Measurements from ENCODE around the gene MAPKAP1.

Gene MAPKAP1

GRCh38 chr9:125522328-125522725 lies 184.7 kb downstream of the MAPKAP1 start:
- TF ChIP-seq REST (IDR thresholded peaks at IDR 0.05; ENCODE audit: insufficient read depth in 1 of 2, low read depth in 2 of 2, low read length in 2 of 2) (no peak), POLR2AphosphoS5 (IDR thresholded peaks at IDR 0.05; ENCODE audit: low read depth, low read length) (no peak), TAF1 (IDR thresholded peaks at IDR 0.05; ENCODE audit: borderline replicate concordance, insufficient read depth, low read length) (no peak), FOXP2 (optimal IDR thresholded peaks at IDR 0.05; ENCODE audit: borderline replicate concordance, extremely low read depth, extremely low read length, insufficient read depth) (no peak), SIN3A (IDR thresholded peaks at IDR 0.05; ENCODE audit: borderline replicate concordance, insufficient read depth, low read length) (no peak)

GRCh38 chr9:125521462-125522327 lies 185.3 kb downstream of the MAPKAP1 start:
- TF ChIP-seq FOXP2 (optimal IDR thresholded peaks at IDR 0.05; ENCODE audit: borderline replicate concordance, extremely low read depth, extremely low read length, insufficient read depth) (no peak), POLR2AphosphoS5 (IDR thresholded peaks at IDR 0.05; ENCODE audit: low read depth, low read length) (no peak), SIN3A (IDR thresholded peaks at IDR 0.05; ENCODE audit: borderline replicate concordance, insufficient read depth, low read length) (no peak), REST (IDR thresholded peaks at IDR 0.05; ENCODE audit: insufficient read depth in 1 of 2, low read depth in 2 of 2, low read length in 2 of 2) (no peak), TAF1 (IDR thresholded peaks at IDR 0.05; ENCODE audit: borderline replicate concordance, insufficient read depth, low read length) (no peak)

GRCh38 chr9:125519734-125520133 lies 187.3 kb downstream of the MAPKAP1 start:
- TF ChIP-seq SIN3A (IDR thresholded peaks at IDR 0.05; ENCODE audit: borderline replicate concordance, insufficient read depth, low read length) (no peak), REST (IDR thresholded peaks at IDR 0.05; ENCODE audit: insufficient read depth in 1 of 2, low read depth in 2 of 2, low read length in 2 of 2) (no peak), POLR2AphosphoS5 (IDR thresholded peaks at IDR 0.05; ENCODE audit: low read depth, low read length) (no peak)

GRCh38 chr9:125517577-125517976 lies 189.4 kb downstream of the MAPKAP1 start:
- TF ChIP-seq REST (IDR thresholded peaks at IDR 0.05; ENCODE audit: insufficient read depth in 1 of 2, low read depth in 2 of 2, low read length in 2 of 2) (no peak), TAF1 (IDR thresholded peaks at IDR 0.05; ENCODE audit: borderline replicate concordance, insufficient read depth, low read length) (no peak), SIN3A (IDR thresholded peaks at IDR 0.05; ENCODE audit: borderline replicate concordance, insufficient read depth, low read length) (no peak), FOXP2 (optimal IDR thresholded peaks at IDR 0.05; ENCODE audit: borderline replicate concordance, extremely low read depth, extremely low read length, insufficient read depth) (no peak), POLR2AphosphoS5 (IDR thresholded peaks at IDR 0.05; ENCODE audit: low read depth, low read length) (no peak)
